IPS-NIHi11 (cell line): ENCODE data around the gene PTPRU.

ENCODE experiments used
- DNase-seq: peaks from one replicate; pipeline ENCODE4 v3.0.0; 2012; ENCODE audit warnings: mixed read lengths, low spot score

PTPRU gene

DNA sequence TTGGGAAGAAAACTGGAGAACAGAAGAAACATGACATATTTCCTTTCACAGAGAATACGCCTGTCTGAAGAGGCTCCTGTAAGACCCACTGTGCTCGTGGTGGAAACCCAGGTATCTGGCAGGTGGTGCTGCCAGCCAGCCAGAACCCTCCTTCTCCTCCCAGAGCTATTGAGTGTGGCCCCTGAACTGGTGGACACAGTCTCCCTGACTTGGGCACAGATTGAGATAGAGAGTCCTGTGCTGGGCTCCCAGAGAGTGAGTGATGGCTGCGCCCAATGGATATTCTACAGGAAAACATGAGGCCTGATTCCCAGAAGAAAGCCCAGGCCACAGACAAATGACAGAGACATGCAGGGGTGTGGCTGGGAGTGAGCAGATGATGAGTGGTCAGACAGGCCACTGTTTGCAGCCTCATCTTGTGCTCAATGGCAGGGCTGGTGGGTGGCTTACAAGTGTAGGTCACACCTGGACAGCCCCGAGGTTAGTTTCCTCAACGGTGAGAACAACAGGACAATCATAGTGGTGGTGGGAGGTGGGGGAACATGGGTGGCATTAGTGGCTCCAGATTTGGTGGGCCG is 127.9 kb downstream of the PTPRU start:
- DNase-seq = no peak

DNA sequence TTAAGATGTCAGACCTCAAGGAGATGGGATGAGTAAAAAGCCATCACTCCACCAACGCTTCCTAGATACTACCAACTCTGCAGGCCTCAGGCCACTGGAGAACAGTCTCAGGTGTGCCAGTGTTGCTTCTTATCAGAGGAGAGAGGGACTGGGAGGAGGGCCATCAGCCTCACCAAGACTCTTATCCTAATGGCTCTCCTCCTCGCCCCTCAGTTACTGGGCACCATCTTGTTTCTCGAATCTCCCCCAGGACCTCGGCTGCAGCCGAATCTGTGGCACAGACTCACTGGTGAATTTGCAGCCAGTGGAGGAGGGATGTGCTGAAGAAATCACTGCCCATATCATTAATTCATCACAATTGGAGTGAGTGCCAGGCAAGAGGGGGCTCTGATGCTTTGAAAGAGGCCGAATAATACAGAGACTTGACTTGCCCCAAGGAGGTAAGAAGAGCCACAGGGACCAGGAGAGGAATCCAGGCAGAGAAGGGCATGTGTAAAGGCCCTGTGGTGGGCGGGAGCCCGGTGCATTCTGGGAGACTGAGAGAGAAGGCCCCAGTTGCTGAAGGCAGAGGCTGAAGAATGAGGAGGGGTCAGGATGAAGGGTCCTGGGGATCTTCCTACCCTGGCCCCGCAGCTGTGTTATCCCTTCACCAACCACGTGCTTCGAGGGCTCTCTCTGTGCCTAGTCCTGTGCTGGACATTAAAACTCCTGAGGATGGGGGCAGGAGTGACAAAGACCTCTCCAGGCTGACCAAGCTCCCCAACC is 129.8 kb downstream of the PTPRU start:
- DNase-seq = no peak

DNA sequence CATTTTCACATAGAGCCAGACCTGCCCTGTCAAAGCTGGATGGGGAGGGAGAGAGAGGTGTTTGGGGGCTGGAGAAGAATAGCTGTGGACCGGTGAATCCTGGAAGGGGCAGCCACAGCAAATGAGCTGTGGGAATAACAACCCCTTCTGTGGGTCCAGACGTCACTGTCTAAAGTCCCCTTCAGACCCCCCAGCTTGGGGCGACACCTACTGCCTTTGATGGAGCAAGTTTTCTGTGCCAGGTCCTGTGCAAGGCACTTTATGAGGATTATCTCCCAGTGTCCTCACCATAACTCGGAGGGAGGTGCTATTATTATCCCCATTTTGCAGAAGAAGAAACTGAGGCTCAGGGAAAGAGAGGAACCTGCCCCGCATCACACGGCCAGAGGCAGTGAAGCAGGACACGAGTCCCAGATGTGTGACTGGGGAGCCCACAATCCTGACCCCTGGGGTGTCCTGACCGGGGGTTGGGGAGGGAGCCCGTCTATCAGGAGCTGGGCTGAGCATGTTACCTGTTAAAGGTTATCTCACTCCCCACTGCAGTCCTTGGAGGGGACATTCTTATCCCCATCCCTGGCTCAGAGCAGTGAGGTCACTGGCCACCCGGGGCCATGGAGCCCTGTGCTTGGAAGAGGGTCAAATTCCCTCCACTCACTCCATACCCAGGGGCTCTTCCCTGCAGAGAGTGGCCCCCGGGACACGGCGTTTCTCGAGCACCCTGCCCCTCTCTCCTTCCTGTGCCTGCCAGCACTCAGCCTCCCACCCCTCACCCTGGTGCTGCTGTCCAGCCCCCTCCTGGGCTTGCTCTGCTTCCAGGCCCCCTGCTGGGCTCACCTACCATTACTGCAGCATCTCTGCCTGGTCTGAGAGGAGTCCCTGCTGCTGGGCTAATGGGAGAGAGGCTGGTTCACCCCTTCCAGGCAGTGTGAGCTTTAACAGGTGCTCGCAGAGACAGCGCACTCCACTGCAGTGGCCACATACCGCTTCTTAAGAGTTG is 132.9 kb downstream of the PTPRU start:
- no peak for DNase-seq

DNA sequence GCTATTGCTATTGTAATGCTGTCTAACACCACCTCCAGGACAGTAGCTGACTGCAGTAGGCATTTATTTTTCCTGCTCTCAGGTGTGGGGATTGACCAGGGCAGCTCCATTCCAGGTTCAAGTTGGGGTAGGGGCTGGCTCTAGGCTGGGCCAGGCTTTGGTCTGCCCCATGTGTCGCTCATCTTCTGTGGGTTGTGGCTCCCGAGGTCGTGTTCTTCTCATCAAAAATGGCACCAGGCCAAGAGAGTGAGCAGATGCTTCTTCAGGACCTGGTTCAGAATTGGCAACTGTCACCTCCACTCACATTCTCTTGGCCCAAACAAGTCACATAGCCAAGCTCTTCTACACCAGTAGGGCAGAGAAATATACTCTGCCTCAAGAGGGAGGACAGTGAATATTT is 133.7 kb downstream of the PTPRU start:
- DNase-seq = no peak

DNA sequence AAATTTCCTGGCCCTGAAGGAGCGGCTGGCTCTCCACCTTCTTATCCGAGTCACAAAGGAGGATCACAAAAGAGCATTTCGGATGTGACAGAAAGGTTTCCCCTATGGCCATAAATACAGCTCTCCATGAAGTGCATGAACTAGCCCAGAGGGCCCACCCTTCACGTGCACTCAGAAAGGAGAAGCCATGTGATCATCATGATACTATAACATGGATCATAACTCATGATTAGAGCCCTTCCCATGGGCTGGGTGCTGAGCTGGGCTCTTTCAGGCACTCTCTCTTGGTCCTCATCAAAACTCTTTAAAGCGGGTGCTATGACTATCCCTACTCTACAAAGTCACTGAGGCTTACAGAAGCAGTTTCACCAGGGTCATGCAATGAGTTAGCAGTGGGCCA is 135.0 kb downstream of the PTPRU start:
- DNase-seq = no peak

DNA sequence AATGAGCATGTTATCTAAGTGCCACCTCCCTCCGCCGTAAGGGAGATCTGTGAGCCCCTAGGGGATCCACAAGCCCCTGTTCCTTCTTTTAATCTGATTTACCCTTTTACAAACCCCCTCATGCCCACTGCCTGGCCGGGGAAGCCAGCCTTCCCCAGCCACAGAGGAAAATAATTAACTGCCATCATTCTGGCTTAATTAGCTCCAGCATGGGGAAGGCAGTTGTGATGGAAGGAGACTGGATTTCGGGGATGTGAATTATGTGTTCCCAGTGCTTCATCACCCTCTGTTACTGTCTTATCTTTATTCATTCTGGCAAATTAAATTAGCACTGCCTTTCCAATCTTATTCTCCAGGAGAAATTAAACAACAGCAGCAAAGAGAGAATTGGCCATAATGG is 135.8 kb downstream of the PTPRU start:
- no peak for DNase-seq
